ENCODE data around the gene CTRB1.

Gene CTRB1

GRCh38 chr16:75188832-75189477, 29.8 kb upstream of the CTRB1 start:
- H3K4me3 ChIP-seq (ENCODE audit: low read depth, low read length) = no peak overlapping the region
- TF ChIP-seq, protein P1, sequence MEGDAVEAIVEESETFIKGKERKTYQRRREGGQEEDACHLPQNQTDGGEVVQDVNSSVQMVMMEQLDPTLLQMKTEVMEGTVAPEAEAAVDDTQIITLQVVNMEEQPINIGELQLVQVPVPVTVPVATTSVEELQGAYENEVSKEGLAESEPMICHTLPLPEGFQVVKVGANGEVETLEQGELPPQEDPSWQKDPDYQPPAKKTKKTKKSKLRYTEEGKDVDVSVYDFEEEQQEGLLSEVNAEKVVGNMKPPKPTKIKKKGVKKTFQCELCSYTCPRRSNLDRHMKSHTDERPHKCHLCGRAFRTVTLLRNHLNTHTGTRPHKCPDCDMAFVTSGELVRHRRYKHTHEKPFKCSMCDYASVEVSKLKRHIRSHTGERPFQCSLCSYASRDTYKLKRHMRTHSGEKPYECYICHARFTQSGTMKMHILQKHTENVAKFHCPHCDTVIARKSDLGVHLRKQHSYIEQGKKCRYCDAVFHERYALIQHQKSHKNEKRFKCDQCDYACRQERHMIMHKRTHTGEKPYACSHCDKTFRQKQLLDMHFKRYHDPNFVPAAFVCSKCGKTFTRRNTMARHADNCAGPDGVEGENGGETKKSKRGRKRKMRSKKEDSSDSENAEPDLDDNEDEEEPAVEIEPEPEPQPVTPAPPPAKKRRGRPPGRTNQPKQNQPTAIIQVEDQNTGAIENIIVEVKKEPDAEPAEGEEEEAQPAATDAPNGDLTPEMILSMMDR (IDR thresholded peaks at IDR 0.05; ENCODE audit: borderline replicate concordance, insufficient read depth, low read depth, low read length) = no peak

DNA sequence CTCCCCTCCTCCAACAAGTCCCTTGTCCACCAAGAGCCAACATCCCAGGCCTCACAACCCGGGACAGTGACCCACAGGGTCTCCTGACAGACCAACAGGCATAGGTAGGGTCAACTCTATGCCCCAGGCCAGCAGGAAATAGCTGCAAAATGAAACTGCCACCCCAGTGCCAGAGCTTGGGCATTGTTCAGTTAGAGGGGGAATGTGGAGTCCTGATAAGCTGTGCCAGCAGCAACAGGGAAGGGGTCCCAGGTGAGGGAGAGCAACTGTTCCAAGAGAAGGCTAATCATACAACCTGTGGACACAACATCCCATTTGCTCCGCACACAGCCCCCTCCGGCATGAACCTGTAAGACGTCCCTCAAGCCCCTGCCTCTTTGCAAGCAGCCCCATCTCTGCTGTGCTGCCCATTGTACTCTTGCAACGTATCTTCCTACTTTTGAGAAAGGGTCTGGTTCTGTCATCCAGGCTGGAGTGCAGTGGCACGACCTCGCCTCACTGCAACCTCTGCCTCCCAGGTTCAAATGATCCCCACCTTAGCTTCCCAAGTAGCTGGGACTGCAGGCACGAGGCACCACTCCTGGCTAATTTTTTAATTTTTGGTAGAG, 29.0 kb upstream of the CTRB1 start:
- TF ChIP-seq, protein P1 (IDR thresholded peaks at IDR 0.05; ENCODE audit: borderline replicate concordance, insufficient read depth, low read depth, low read length) = no peak

GRCh38 chr16:75192606-75193264, 26.1 kb upstream of the CTRB1 start:
- TF ChIP-seq, protein P1 (IDR thresholded peaks at IDR 0.05; ENCODE audit: borderline replicate concordance, insufficient read depth, low read depth, low read length) = no peak
- H3K4me3 ChIP-seq (ENCODE audit: low read depth, low read length) = no peak overlapping the region

More for the DNA sequence above, 29.0 kb upstream of the CTRB1 start:
- no peak overlapping the region for H3K4me3 ChIP-seq (ENCODE audit: low read depth, low read length)

GRCh38 chr16:75193265-75193650, 25.5 kb upstream of the CTRB1 start:
- H3K4me3 ChIP-seq (ENCODE audit: low read depth, low read length) = no peak overlapping the region
- TF ChIP-seq, protein P1 (IDR thresholded peaks at IDR 0.05; ENCODE audit: borderline replicate concordance, insufficient read depth, low read depth, low read length) = no peak

DNA sequence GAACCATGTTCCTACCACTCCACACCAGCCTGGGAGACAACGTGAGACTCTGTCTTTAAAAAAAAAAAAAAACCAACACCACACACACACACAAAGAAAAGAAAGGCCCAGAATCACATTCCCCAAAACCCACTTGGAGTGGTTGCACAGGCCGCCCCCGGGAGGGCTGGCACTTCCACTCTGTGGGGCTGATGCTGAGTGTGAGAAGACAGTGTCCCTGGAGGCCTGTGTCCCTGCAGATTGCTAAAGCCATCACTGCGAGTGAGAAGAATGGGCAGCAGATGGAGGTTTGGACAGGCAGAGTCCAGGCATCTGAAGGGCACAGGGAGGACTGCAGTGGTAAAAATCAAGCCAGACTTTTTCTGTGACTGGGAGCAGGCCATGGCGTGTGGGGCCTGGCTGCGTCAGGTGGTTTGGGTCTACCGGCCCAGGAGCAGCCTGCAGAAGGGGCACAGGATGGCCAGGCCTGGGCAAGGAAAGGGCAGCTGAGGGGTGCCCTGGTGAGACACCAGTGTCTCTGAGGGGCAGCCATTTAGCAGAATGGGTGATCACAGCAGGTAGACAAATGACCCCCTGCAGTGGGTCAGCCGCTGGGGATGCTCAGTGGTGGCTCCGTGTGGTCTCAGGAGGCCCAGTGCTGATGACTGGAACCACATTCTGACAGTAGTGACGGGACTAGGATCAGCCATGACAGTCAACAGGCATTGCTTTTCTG, 24.9 kb upstream of the CTRB1 start:
- TF ChIP-seq, protein P1 (IDR thresholded peaks at IDR 0.05; ENCODE audit: borderline replicate concordance, insufficient read depth, low read depth, low read length) = no peak
- no peak overlapping the region for H3K4me3 ChIP-seq (ENCODE audit: low read depth, low read length)

- TF ChIP-seq, protein P1 (IDR thresholded peaks at IDR 0.05; ENCODE audit: borderline replicate concordance, insufficient read depth, low read depth, low read length) = no peak
- H3K4me3 ChIP-seq (ENCODE audit: low read depth, low read length) = no peak overlapping the region
Measured at GRCh38 chr16:75195811-75196790, 22.7 kb upstream of the CTRB1 start.

All from GM12875 (cell line).